GM12892 (cell line): ENCODE data around the gene STXBP3.

Source experiments
- DNase-seq: peaks from one replicate; pipeline ENCODE4 v3.0.0; 2011; ENCODE audit not compliant: insufficient read length
- FAIRE-seq: peaks from 2 replicates; lab custom pipeline; 2011; peaks lifted over from hg19 to GRCh38; lab: Jason Lieb, UNC
- POLR2A ChIP-seq: IDR thresholded peaks from 2 replicates; pipeline ENCODE4 v1.6.1; 2011; ENCODE audit warnings: low read depth, low read length, control low read depth
- POLR2AphosphoS5 ChIP-seq: IDR thresholded peaks from 2 replicates; pipeline ENCODE4 v1.6.1; 2011; ENCODE audit warnings: low read depth, low read length, control low read depth
- TAF1 ChIP-seq: IDR thresholded peaks from 2 replicates; pipeline ENCODE4 v1.6.1; 2011; ENCODE audit warnings: low read depth, mild to moderate bottlenecking, control low read depth, low read length, borderline replicate concordance

Gene STXBP3

GRCh38 chr1:108715932-108716331, 30.5 kb upstream of the STXBP3 start:
- no peak for DNase-seq
- no peak for TF ChIP-seq POLR2AphosphoS5
- no peak for TF ChIP-seq TAF1
- no peak for TF ChIP-seq POLR2A
- no peak for FAIRE-seq

- DNase-seq (no peak), FAIRE-seq (no peak)
- TF ChIP-seq TAF1 (no peak), POLR2A (no peak), POLR2AphosphoS5 (no peak)
Observed at GRCh38 chr1:108716437-108717230, 29.8 kb upstream of the STXBP3 start.

GRCh38 chr1:108717774-108718316, 28.6 kb upstream of the STXBP3 start:
- DNase-seq (no peak), FAIRE-seq (no peak)
- TF ChIP-seq TAF1 (no peak), POLR2A (no peak), POLR2AphosphoS5 (no peak)

GRCh38 chr1:108718927-108719655, 27.4 kb upstream of the STXBP3 start:
- no peak for TF ChIP-seq POLR2AphosphoS5
- TF ChIP-seq POLR2A = no peak
- TF ChIP-seq TAF1 = no peak
- FAIRE-seq = no peak

GRCh38 chr1:108719656-108720435, 26.6 kb upstream of the STXBP3 start:
- DNase-seq (no peak), FAIRE-seq (no peak)
- no peak for TF ChIP-seq POLR2A
- TF ChIP-seq TAF1 = no peak
- no peak for TF ChIP-seq POLR2AphosphoS5

More at GRCh38 chr1:108718927-108719655, 27.4 kb upstream of the STXBP3 start:
- DNase-seq = no peak

GRCh38 chr1:108722292-108722691, 24.2 kb upstream of the STXBP3 start:
- no peak for DNase-seq
- TF ChIP-seq POLR2AphosphoS5 (no peak), TAF1 (no peak), POLR2A (no peak)
- no peak for FAIRE-seq

- no peak for FAIRE-seq
- TF ChIP-seq POLR2A (no peak), TAF1 (no peak), POLR2AphosphoS5 (no peak)
- DNase-seq = no peak
Observed at GRCh38 chr1:108725906-108726305, 20.6 kb upstream of the STXBP3 start.

GRCh38 chr1:108728327-108728923, 18.0 kb upstream of the STXBP3 start:
- TF ChIP-seq TAF1 = no peak
- TF ChIP-seq POLR2A = no peak
- no peak for TF ChIP-seq POLR2AphosphoS5
- no peak for DNase-seq
- no peak for FAIRE-seq

- no peak for DNase-seq
- TF ChIP-seq POLR2AphosphoS5 = no peak
- no peak for TF ChIP-seq POLR2A
- no peak for TF ChIP-seq TAF1
- no peak for FAIRE-seq
Observed at GRCh38 chr1:108729481-108729880, 17.0 kb upstream of the STXBP3 start.

- DNase-seq = no peak
- TF ChIP-seq POLR2A (no peak), POLR2AphosphoS5 (no peak), TAF1 (no peak)
- no peak for FAIRE-seq
Observed at GRCh38 chr1:108732398-108732797, 14.1 kb upstream of the STXBP3 start.
